Measurements from ENCODE around the gene PDHB. TPM values are rescaled to one million over a fixed set of nuclear protein-coding genes. Genes with fewer than 3 reads are reported as not detected.

PDHB gene
- total and polyA plus RNA-seq, 2 of the 13 experiments (the other 11 are each of a cell fraction or from before 2014, with no cell fraction given): 108 to 153 TPM

DNA sequence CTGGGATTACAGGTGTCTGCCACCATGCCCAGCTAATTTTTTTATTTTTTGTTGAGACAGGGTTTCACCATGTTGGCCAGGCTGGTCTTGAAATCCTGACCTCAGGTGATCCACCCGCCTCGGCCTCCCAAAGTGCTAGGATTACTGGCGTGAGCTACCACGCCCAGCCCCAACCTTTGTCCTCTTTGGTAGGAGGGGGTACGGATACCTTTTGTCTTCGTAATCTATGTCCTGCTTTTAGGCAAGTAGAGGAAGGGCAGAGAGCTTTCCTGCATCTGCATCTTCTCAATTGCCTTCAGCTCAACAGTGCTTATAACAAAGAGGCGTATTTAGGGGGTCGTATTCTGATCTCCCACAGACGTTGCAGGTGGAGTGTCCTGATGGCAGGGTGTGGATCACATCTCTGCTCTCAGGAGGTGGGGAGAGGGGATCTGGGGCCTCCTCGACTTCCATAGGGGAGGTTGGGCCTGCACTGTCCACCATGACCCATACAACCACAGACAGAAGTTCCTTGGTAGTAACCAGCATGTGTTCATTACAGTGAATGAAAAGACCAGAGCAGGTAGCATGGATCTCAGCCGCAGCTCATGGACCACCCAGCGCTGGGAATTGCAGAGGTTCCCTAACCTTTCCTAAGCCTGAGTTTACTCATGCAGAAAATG is 36.9 kb upstream of the PDHB start (continued):
- TF ChIP-seq GMEB2 (CRISPR knock-in tag; IDR thresholded peaks at IDR 0.05; ENCODE audit: low read depth) (no peak), CBX1 (IDR thresholded peaks at IDR 0.05; ENCODE audit: low read depth) (no peak), TOE1 (CRISPR knock-in tag; IDR thresholded peaks at IDR 0.05) (no peak), ATF6 (CRISPR knock-in tag; conservative IDR thresholded peaks at IDR 0.05) (no peak), PAX8 (CRISPR knock-in tag; IDR thresholded peaks at IDR 0.05; ENCODE audit: borderline replicate concordance) (no peak), SP5 (CRISPR knock-in tag; IDR thresholded peaks at IDR 0.05; ENCODE audit: borderline replicate concordance, low read depth) (peak; percentile 73), POGK (CRISPR knock-in tag; conservative IDR thresholded peaks at IDR 0.05) (no peak), SOX6 (IDR thresholded peaks at IDR 0.05) (no peak), SOX6 (CRISPR knock-in tag; IDR thresholded peaks at IDR 0.05) (peak; percentile 65), NR2F6 (IDR thresholded peaks at IDR 0.05) (no peak), NR2F6 (CRISPR knock-in tag; IDR thresholded peaks at IDR 0.05) (peak; percentile 44; the same call in 1 of the 2 replicates), FOSL2 (CRISPR knock-in tag; IDR thresholded peaks at IDR 0.05) (0 out of 2 replicates have a peak, but pooled peaks have one; percentile 20), ESRRA (CRISPR knock-in tag; IDR thresholded peaks at IDR 0.05; ENCODE audit: low read depth) (peak; percentile 53; the same call in 1 of the 2 replicates), ZMAT3 (CRISPR knock-in tag; conservative IDR thresholded peaks at IDR 0.05) (no peak), PATZ1 (CRISPR knock-in tag; IDR thresholded peaks at IDR 0.05) (peak; percentile 41; the same call in 1 of the 2 replicates), ZBTB7B (CRISPR knock-in tag; IDR thresholded peaks at IDR 0.05) (0 out of 2 replicates have a peak, but pooled peaks have one; percentile 19)
- TF ChIP-seq, protein P1, sequence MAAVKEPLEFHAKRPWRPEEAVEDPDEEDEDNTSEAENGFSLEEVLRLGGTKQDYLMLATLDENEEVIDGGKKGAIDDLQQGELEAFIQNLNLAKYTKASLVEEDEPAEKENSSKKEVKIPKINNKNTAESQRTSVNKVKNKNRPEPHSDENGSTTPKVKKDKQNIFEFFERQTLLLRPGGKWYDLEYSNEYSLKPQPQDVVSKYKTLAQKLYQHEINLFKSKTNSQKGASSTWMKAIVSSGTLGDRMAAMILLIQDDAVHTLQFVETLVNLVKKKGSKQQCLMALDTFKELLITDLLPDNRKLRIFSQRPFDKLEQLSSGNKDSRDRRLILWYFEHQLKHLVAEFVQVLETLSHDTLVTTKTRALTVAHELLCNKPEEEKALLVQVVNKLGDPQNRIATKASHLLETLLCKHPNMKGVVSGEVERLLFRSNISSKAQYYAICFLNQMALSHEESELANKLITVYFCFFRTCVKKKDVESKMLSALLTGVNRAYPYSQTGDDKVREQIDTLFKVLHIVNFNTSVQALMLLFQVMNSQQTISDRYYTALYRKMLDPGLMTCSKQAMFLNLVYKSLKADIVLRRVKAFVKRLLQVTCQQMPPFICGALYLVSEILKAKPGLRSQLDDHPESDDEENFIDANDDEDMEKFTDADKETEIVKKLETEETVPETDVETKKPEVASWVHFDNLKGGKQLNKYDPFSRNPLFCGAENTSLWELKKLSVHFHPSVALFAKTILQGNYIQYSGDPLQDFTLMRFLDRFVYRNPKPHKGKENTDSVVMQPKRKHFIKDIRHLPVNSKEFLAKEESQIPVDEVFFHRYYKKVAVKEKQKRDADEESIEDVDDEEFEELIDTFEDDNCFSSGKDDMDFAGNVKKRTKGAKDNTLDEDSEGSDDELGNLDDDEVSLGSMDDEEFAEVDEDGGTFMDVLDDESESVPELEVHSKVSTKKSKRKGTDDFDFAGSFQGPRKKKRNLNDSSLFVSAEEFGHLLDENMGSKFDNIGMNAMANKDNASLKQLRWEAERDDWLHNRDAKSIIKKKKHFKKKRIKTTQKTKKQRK (IDR thresholded peaks at IDR 0.05; ENCODE audit: low read length): no peak

All from HepG2 (cell line).